Measurements from ENCODE around the gene KIFAP3. TPM values are rescaled to one million over a fixed set of nuclear protein-coding genes. Genes with fewer than 3 reads are reported as not detected.

KIFAP3 gene
- total RNA-seq, 4 donors from 2014 or later: 18.5 to 34.0 (median 21.9) TPM

DNA sequence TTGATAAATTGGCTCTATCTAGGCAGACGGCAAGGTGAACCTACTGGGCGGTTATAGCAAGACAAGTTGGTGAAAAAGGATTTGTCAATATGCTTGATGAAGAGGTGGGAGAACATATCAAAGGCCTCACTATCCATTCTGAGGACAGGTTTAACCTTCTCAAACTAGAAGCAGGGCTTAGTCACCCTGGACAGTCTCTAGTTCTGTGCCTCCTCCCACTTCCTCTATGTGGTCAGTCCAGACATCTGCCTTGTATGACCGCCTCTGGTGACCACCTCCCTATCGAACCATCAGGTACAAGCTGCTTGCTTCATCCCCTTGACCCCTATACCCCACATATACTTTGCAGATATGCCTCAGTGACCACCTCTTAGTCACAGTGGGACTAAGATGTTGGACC is 178.5 kb downstream of the KIFAP3 start:
- TF ChIP-seq POLR2A (IDR thresholded peaks at IDR 0.05): no peak
- TF ChIP-seq, protein P1, sequence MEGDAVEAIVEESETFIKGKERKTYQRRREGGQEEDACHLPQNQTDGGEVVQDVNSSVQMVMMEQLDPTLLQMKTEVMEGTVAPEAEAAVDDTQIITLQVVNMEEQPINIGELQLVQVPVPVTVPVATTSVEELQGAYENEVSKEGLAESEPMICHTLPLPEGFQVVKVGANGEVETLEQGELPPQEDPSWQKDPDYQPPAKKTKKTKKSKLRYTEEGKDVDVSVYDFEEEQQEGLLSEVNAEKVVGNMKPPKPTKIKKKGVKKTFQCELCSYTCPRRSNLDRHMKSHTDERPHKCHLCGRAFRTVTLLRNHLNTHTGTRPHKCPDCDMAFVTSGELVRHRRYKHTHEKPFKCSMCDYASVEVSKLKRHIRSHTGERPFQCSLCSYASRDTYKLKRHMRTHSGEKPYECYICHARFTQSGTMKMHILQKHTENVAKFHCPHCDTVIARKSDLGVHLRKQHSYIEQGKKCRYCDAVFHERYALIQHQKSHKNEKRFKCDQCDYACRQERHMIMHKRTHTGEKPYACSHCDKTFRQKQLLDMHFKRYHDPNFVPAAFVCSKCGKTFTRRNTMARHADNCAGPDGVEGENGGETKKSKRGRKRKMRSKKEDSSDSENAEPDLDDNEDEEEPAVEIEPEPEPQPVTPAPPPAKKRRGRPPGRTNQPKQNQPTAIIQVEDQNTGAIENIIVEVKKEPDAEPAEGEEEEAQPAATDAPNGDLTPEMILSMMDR (IDR thresholded peaks at IDR 0.05): no peak
- no peak for TF ChIP-seq POLR2AphosphoS5 (IDR thresholded peaks at IDR 0.05)
- TF ChIP-seq EP300 (IDR thresholded peaks at IDR 0.05): no peak
- Histone ChIP-seq H3K9me3 (no peaks in the 10 kb centered on the region), H3K4me3 (no peak overlapping the region), H3K27me3 (no peaks in the 10 kb centered on the region), H3K27ac (no peak overlapping the region), H3K4me1 (peaks cover 23% of the 10 kb centered on the region), H3K36me3 (no peaks in the 10 kb centered on the region)
- 90% methylated on average over 4 of the region's 4 CpGs for WGBS
- DNase-seq (ENCODE audit: low spot score in 2 of 2): no peak

DNA sequence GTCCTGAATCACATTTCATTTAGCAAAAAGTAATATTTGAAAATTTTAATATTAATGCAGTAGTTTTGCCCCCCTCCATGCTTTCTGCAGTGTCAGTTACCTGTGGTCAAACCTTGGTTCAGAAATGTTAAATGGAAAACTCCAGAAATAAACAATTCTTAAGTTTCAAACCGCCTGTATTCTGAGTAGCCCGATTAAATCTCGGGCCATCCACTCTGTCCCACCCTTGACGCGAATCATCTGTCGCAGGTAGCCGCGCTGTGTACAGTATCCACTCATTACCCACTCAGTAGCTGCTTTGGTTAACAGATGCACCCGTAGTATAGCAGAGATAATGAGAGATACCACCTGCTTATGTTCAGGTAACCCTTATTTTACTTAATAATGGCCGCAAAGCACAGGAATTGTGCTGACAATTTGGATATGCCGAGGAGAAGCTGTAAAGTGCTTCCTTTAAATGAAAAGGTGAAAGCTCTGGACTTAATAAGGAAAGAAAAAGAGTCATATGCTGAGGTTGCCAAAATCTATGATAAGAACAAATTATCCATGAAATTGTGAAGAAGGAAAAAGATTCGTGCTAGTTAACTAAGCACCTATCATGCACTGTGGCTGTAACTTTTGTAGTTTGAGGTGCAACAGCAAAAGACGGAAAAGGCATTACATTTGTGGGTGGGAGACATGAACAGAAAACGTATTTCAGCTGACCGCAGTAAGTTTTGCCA is 179.9 kb downstream of the KIFAP3 start:
- no peak for DNase-seq (ENCODE audit: low spot score in 2 of 2)
- WGBS: 36% methylated on average over 15 of the region's 15 CpGs
- H3K4me1 ChIP-seq: peaks cover 29% of the 10 kb centered on the region
- no peaks in the 10 kb centered on the region for H3K9me3 ChIP-seq
- peak overlapping the region; percentile 84 for H3K4me3 ChIP-seq
- H3K27me3 ChIP-seq: no peaks in the 10 kb centered on the region
- H3K27ac ChIP-seq: peak overlapping the region; percentile 96
- no peak for TF ChIP-seq POLR2AphosphoS5 (IDR thresholded peaks at IDR 0.05)
- no peak for TF ChIP-seq EP300 (IDR thresholded peaks at IDR 0.05)
- TF ChIP-seq, protein P1 (IDR thresholded peaks at IDR 0.05): no peak
- TF ChIP-seq POLR2A (IDR thresholded peaks at IDR 0.05): no peak
- H3K36me3 ChIP-seq: no peaks in the 10 kb centered on the region

DNA sequence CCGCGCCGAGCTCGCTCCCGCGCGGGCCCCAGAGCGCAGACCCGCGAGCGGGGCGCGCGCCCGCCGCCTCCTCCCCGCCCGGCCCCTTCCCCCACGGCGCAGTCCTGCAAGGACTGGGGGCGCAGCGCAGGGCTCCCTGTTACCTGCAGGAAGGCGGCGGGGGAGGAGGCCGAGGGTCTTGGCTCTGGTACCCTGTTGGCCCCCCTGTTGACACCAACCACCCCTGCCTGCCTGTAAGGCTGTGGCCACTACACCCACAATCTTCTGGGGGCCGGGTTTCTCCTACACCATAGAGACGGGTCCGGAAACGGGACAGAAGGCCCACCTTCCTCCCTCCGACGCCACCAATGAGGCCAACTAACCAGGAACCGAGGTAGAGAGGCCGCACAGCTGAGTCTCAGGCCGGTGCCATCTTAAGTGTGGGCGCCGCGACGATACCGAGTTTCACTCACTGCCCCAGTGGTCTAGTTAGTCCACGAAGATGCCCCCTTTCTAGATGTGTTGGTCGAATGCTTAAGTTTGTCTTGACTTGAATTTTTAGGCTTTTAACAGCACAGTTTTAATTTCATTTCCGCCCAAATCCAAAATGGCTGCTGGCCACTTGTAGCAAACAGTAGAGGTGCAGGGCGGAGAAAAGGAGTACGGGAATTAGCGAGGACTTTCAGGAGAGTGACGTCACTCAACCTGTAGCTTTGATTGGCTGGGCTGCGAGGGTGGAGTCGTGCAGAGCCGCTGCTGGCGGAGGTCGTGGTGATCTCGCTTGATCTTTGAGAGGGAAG is 180.7 kb downstream of the KIFAP3 start, which contains the start of gene SCYL3:
TSS of gene SCYL3 (minus strand) at position 252 of the 779 bp plus-strand sequence. CDS start 5,056 bp downstream, outside the sequence.
- TF ChIP-seq POLR2A (IDR thresholded peaks at IDR 0.05) (peak in 1 of 2 donors; percentile 58), POLR2AphosphoS5 (IDR thresholded peaks at IDR 0.05) (peak in 2 of 3 donors; percentile 64 to 70)
- TF ChIP-seq, protein P1 (IDR thresholded peaks at IDR 0.05): no peak
- DNase-seq (ENCODE audit: low spot score in 2 of 2): peak; percentile 97
- H3K9me3 ChIP-seq: no peaks in the 10 kb centered on the region
- H3K4me3 ChIP-seq: peak within 1 kb of the TSS; percentile 84
- under 1% methylated on average over 27 of the region's 52 CpGs for WGBS
- H3K4me1 ChIP-seq: peaks cover 35% of the 10 kb centered on the region
- H3K27ac ChIP-seq: peak within 1 kb of the TSS; percentile 96
- H3K27me3 ChIP-seq: no peaks in the 10 kb centered on the region
- H3K36me3 ChIP-seq: no peaks in the 10 kb centered on the region

DNA sequence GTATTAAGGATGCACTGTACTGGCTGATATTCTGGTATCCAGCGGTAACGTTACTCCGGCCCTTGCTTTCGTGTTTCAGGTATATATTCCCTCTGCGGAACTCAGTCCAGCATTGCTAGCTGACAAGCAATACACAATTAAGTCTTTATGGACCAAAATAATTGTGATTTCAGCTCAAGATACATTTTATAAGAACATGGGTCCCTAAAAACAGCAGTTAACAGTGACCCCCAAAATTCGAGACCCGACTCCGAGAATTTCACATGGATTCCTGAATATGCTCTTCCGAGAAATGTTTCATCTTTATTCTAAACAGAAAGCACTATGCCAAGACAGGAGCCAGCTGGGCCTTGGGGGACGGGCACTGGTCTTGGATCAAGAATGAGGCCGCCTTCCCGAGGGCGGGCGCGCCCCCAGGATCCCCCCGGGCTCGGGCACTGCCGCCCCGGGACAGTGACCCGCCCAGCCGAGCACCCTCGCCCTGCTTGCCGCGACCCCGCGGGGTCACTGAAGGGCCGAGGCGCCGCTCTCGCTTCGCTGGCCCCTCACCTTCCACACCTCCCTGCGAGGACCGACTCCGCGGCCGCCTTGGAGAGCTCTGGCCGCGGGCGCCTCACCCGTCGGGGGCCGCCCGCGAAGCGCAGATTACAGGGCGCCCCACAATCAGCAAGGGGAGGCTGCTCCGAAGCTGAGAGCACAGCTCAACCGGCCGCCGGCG is 181.4 kb downstream of the KIFAP3 start:
- H3K4me1 ChIP-seq: peaks cover 40% of the 10 kb centered on the region
- TF ChIP-seq, protein P1 (IDR thresholded peaks at IDR 0.05): no peak
- TF ChIP-seq POLR2A (IDR thresholded peaks at IDR 0.05): no peak
- TF ChIP-seq EP300 (IDR thresholded peaks at IDR 0.05): no peak
- no peak for TF ChIP-seq POLR2AphosphoS5 (IDR thresholded peaks at IDR 0.05)
- no peaks in the 10 kb centered on the region for H3K9me3 ChIP-seq
- peak overlapping the region; percentile 84 for H3K4me3 ChIP-seq
- WGBS: 0% methylated on average over 45 of the region's 51 CpGs
- no peaks in the 10 kb centered on the region for H3K27me3 ChIP-seq
- H3K27ac ChIP-seq: peak overlapping the region; percentile 96
- peaks cover 3% of the 10 kb centered on the region for H3K36me3 ChIP-seq
- DNase-seq (ENCODE audit: low spot score in 2 of 2): peak; percentile 76 to 83

Data from suprapubic skin (tissue), 4 donors.